Stimulated activated CD8-positive, alpha-beta memory T cell treated with anti-CD3 and anti-CD28 coated beads, Interleukin-7, amount 100 ng/mL, for 24 hours (primary cell): Measurements from ENCODE around the gene LEFTY2.
"Not testable (repeated sequence)": the region's sequence is repeated elsewhere in the genome, so short reads cannot be mapped to it uniquely, and the experiment has no call there.

Source experiments
- DNase-seq: peaks from one replicate; pipeline ENCODE4 v3.0.0-alpha.2; 2020; ENCODE audit warnings: low read depth

LEFTY2 gene

GRCh38 chr1:225953315-225953714 is 12.3 kb upstream of the LEFTY2 start:
- DNase-seq: no peak

GRCh38 chr1:225950905-225951497 is 10.0 kb upstream of the LEFTY2 start:
- no peak for DNase-seq

- no peak for DNase-seq
Measured at GRCh38 chr1:225949041-225949440, 8.0 kb upstream of the LEFTY2 start.

DNA sequence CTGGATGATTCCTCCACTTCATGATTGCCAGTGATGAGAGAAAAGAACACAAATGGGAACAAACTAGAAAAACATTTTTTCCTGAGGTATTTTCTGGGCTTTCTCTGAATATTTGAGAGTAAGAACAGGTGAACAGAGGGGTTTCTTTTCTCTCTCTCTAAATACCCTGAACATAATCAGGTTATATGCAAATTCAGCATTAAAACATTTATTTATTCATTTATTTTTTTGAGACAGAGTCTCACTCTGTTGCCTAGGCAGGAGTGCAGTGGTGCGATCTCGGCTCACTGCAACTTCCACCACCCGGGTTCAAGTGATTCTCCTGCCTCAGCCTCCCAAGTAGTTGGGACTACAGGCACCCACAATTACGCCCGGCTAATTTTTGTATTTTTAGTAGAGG is 5.8 kb upstream of the LEFTY2 start:
- DNase-seq: no peak

DNA sequence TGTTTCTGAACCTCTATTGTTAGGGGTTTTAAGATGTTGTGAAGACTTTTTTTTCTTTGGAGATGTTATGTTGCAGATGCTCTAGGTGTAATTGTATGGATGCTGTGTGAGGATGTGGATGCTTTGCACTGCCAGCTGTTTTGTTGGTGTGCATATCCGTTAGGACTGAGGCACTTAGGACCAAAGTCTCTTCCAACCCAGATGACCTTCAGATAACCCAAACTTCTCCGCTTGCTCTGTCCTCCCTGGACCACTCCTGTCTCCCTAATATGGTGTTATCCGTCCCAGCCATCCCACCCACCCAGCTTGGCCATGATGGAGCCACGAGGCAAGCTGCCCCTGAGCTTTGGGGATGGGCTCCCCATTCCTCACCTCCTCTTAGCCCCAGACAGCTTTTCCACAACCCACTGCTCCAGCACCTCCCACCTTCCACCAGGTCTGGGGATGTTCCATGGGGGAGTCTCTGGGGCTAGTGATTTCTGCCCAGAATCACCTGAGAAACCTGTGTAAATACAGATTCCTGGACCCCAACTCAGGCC is 5.1 kb upstream of the LEFTY2 start:
- DNase-seq: no peak

- DNase-seq: no peak
Measured at GRCh38 chr1:225945564-225945963, 4.5 kb upstream of the LEFTY2 start.

- DNase-seq: no peak
Measured at GRCh38 chr1:225944951-225945350, 3.9 kb upstream of the LEFTY2 start.

DNA sequence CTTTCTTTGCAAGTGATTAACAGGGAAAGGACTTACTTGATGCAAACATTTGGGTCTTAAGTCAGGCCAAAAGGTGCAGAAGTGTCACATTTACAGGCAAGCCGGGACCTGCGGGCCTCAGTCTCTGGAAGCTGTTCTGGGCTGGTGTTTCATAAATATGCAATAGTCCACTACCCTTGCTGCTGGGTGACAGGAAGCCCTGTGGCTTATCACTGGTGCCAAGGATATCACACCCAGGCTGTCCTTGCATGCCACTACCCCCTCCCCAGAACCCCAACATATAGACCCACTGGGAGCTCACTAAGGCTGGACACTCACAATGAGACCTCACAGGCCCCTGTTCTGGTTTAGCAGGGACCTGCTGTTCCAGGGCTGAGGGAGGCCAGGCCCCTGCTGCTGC is 3.4 kb upstream of the LEFTY2 start:
- DNase-seq: no peak

GRCh38 chr1:225943582-225943981 is 2.6 kb upstream of the LEFTY2 start:
- no peak for DNase-seq

GRCh38 chr1:225942574-225942973 is 1.6 kb upstream of the LEFTY2 start:
- DNase-seq: no peak

- no peak for DNase-seq
Measured at GRCh38 chr1:225941942-225942222, 862 bp upstream of the LEFTY2 start.

DNA sequence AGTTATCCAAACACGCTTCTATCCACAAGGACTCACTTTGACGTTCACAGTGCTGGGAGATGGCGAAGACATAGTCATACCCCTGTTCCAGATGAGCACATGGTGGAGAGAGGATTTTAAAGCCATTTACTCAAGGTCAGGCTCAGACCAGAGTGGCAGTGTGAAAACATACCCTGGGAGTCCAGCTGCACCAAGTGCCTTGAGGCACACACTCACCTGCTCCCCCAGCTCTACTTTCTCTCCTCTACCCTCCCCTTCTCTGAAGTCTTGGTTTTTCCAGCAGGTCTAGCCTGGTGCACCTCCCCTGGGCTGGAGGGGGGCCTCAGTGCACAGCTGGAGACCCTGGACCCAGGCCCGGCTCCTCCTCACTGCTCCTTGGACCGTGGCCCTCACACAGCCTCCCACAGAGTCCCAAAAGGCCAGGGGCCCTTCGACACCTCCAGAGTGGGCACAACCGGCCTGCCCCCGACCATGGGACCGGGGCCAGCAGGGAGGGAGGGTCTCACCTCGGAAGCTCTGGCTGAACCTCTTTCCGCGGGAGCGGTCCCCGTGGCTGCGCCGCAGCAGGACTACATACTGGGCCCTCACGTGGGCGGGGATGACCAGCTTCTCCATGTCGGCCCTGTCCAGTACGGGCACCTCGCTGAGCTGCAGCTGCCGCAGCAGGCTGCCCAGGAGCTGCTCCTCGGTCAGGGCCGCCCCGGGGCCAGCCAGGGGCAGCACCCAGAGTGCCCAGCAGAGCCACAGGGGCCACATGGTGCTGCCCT is 452 bp downstream of the LEFTY2 start:
- no peak for DNase-seq

- DNase-seq: not testable (repeated sequence)
Measured at GRCh38 chr1:225939939-225940310, 1.1 kb downstream of the LEFTY2 start.

DNA sequence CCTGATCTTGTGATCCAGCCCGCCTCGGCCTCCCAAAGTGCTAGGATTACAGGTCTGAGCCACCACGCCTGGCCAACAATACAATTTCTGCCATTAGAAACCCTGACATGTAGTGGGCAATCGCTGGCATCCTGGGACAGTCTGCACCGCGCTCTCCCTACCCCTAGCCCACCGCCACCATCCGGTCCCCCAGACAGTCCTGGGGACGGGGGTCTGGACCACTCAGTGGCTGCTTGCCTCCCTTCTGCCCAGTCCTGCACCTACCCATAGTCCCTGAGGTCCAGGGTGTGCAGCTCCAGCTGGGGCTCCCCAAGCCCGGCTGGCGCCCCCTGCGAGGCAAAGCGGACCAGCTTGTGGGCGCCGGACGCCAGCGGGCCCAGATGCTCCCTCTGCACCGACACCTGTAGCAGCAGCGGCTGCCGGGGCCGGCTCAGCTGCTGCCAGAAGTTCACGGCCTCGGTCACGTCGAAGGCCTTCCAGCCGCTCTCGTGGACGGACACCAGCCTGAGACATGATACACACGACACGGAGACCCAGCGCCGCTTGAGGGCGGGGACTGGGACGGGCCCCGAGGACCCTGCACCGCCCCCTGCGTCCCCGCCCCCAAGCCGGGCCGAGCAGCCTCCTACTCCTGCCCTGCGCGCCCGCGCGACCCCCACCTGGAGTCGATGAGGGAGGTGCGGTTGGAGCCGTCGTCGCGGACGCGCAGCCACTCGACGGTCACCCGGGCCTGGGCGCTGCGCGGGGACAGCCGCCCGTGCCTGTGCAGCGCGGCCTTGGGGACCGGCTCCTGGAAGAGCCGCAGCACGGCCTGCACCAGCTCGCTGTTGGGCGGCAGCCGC is 1.7 kb downstream of the LEFTY2 start:
- DNase-seq: not testable (repeated sequence)

DNA sequence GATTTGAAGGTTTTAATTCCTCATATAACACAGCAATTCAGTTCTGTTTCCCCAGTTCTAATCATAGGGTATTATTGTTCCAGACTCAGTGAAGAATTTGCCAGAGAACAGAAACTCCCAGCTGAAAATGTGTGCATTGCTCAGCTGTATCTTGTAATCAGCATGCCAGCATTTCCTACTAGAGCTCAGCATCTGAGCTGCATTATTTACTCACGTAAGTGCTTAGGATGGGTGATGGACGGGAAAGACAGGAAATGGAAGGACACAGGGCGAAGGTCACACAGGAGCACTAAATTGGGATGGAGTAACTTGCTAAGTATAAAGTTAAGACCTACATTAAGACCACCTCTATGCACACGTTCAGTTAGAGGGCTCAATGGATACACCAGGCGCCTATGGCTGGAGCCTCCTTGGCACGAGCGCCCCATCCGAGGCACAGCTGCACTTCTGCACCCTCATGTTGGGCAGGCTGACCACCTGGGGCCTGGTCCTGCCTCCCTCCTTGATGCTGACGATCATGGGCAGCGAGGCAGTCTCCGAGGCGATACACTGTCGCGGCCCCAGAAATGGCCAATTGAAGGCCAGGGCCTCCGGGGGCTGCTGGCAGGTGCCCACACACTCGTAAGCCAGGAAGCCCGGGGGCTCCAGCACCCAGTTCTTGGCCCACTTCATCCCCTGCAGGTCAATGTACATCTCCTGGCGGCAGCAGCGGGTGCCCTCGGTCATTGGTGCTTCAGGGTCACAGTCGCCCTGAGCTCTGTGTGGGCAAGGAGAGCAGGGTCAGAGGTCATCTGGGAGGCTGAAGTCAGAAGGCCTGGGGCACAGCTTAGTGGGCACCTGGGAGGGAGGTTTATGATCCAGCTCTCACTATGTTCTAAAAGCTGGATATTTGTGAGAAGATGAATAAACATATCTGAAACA is 3.7 kb downstream of the LEFTY2 start:
- DNase-seq: no peak

GRCh38 chr1:225936523-225936922 is 4.5 kb downstream of the LEFTY2 start:
- DNase-seq: no peak

- DNase-seq: not testable (repeated sequence)
Measured at GRCh38 chr1:225936086-225936485, 4.9 kb downstream of the LEFTY2 start.

- no peak for DNase-seq
Measured at GRCh38 chr1:225934711-225935110, 6.3 kb downstream of the LEFTY2 start.

DNA sequence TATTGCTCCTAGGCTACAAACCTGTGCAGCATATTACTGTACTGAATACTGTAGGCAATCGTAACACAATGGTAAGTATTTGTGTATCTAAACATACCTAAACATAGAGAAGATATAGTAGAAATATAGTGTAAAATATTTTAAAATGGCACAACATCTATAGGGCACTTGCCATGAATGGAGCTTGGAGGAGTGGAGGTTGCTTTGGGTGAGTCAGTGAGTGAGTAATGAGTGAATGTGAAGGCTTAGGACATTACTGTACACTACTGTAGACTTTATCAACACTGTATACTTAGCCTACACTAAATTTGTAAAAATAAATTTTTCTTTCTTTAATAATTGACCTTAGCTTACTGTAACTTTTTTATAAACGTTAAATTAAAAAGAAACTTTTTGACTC is 7.9 kb downstream of the LEFTY2 start:
- DNase-seq: no peak

GRCh38 chr1:225931270-225932136 is 9.5 kb downstream of the LEFTY2 start:
- no peak for DNase-seq

GRCh38 chr1:225930566-225930965 is 10.5 kb downstream of the LEFTY2 start:
- no peak for DNase-seq
